Parathyroid adenoma (tissue), 2 donors: ENCODE results near the gene RNU6-1.
A peak's percentile ranks its signal among the peaks of the same experiment; 100 is the strongest.

ENCODE experiments used
- H2AFZ ChIP-seq: fragments of 300-600 bp; sonication (generic); one replicate; pipeline ENCODE4 v1.7.0; 2017; ENCODE audit warnings: antibody characterized with exemption, mild to moderate bottlenecking
- H3K27ac ChIP-seq: fragments of 300-600 bp; sonication (generic); one replicate; pipeline ENCODE4 v1.7.0; 2017
- H3K27me3 ChIP-seq: fragments of 300-600 bp; sonication (generic); one replicate; pipeline ENCODE4 v1.7.0; 2017; ENCODE audit warnings: low read length; ENCODE audit not compliant: control insufficient read depth, insufficient read depth
- H3K36me3 ChIP-seq: fragments of 300-600 bp; sonication (generic); one replicate; pipeline ENCODE4 v1.7.0; 2017; ENCODE audit warnings: low read length; ENCODE audit not compliant: control insufficient read depth, insufficient read depth
- H3K4me1 ChIP-seq: fragments of 300-600 bp; sonication (generic); one replicate; pipeline ENCODE4 v1.7.0; 2017; ENCODE audit warnings: control low read depth
- H3K4me2 ChIP-seq: fragments of 300-600 bp; sonication (generic); one replicate; pipeline ENCODE4 v1.7.0; 2017; ENCODE audit warnings: low read length
- H3K4me3 ChIP-seq: fragments of 300-600 bp; sonication (generic); one replicate; pipeline ENCODE4 v1.7.0; 2017; ENCODE audit warnings: low read depth, low read length
- H3K79me2 ChIP-seq: fragments of 300-600 bp; sonication (generic); one replicate; pipeline ENCODE4 v1.7.0; 2017; ENCODE audit warnings: control low read depth
- H3K9ac ChIP-seq: fragments of 300-600 bp; sonication (generic); one replicate; pipeline ENCODE4 v1.7.0; 2017; ENCODE audit warnings: mild to moderate bottlenecking
- H3K9me3 ChIP-seq: fragments of 300-600 bp; sonication (generic); one replicate; pipeline ENCODE4 v1.7.0; 2017; ENCODE audit warnings: low read length; ENCODE audit not compliant: control insufficient read depth
- CTCF ChIP-seq: fragments of 300-600 bp; sonication (generic); IDR thresholded peaks from one replicate; pipeline ENCODE4 v1.7.0; 2017; ENCODE audit warnings: antibody characterized with exemption, mild to moderate bottlenecking
- donor health status: primary hyperparathyroidism.

Gene RNU6-1

GRCh38 chr15:67841513-67841762, 1.6 kb upstream of the RNU6-1 start:
- H3K27ac ChIP-seq, result peak overlapping the region; percentile 95
- H3K36me3 ChIP-seq, result no peaks in the 10 kb centered on the region
- H3K9me3 ChIP-seq, result no peaks in the 10 kb centered on the region
- peaks cover 3% of the 10 kb centered on the region for H3K4me1 ChIP-seq
- no peak overlapping the region for H3K9ac ChIP-seq
- peak overlapping the region; percentile 97 for H3K4me3 ChIP-seq
- H3K79me2 ChIP-seq, result no peaks in the 10 kb centered on the region
- peak overlapping the region; percentile 89 for H3K4me2 ChIP-seq
- no peaks in the 10 kb centered on the region for H3K27me3 ChIP-seq
- no peak for TF ChIP-seq CTCF
- peak overlapping the region; percentile 95 for H2AFZ ChIP-seq

GRCh38 chr15:67840749-67841512, 1.1 kb upstream of the RNU6-1 start:
- peak overlapping the region; percentile 95 for H3K27ac ChIP-seq
- H3K9me3 ChIP-seq, result no peaks in the 10 kb centered on the region
- peak overlapping the region; percentile 97 for H3K4me3 ChIP-seq
- no peak overlapping the region for H3K9ac ChIP-seq
- peaks cover 3% of the 10 kb centered on the region for H3K4me1 ChIP-seq
- TF ChIP-seq CTCF, result no peak
- no peaks in the 10 kb centered on the region for H3K36me3 ChIP-seq
- H3K27me3 ChIP-seq, result no peaks in the 10 kb centered on the region
- peak overlapping the region; percentile 95 for H2AFZ ChIP-seq
- H3K79me2 ChIP-seq, result no peaks in the 10 kb centered on the region
- H3K4me2 ChIP-seq, result peak overlapping the region; percentile 89

- peak overlapping the region; percentile 97 for H3K4me3 ChIP-seq
- H3K4me2 ChIP-seq, result peak overlapping the region; percentile 89
- peaks cover 3% of the 10 kb centered on the region for H3K4me1 ChIP-seq
- H2AFZ ChIP-seq, result peak overlapping the region; percentile 95
- no peaks in the 10 kb centered on the region for H3K36me3 ChIP-seq
- H3K79me2 ChIP-seq, result no peaks in the 10 kb centered on the region
- no peaks in the 10 kb centered on the region for H3K9me3 ChIP-seq
- H3K27ac ChIP-seq, result peak overlapping the region; percentile 95
- H3K9ac ChIP-seq, result no peak overlapping the region
- no peak for TF ChIP-seq CTCF
- no peaks in the 10 kb centered on the region for H3K27me3 ChIP-seq
These were observed 331 bp downstream of the RNU6-1 start for GRCh38 chr15:67839499-67839928.

GRCh38 chr15:67838789-67839332, 984 bp downstream of the RNU6-1 start:
- TF ChIP-seq CTCF, result no peak
- Histone ChIP-seq H2AFZ (peak overlapping the region; percentile 95), H3K4me2 (peak overlapping the region; percentile 89), H3K9me3 (no peaks in the 10 kb centered on the region), H3K4me3 (peak overlapping the region; percentile 97), H3K27me3 (no peaks in the 10 kb centered on the region), H3K9ac (no peak overlapping the region), H3K36me3 (no peaks in the 10 kb centered on the region), H3K4me1 (peaks cover 3% of the 10 kb centered on the region), H3K79me2 (no peaks in the 10 kb centered on the region), H3K27ac (peak overlapping the region; percentile 95)

GRCh38 chr15:67836955-67837354, 2.9 kb downstream of the RNU6-1 start:
- no peak for TF ChIP-seq CTCF
- H3K9ac ChIP-seq, result no peak overlapping the region
- no peak overlapping the region for H3K27ac ChIP-seq
- H2AFZ ChIP-seq, result no peak overlapping the region
- H3K4me2 ChIP-seq, result no peak overlapping the region
- H3K36me3 ChIP-seq, result no peaks in the 10 kb centered on the region
- H3K4me3 ChIP-seq, result no peak overlapping the region
- no peaks in the 10 kb centered on the region for H3K9me3 ChIP-seq
- peaks cover 3% of the 10 kb centered on the region for H3K4me1 ChIP-seq
- no peaks in the 10 kb centered on the region for H3K79me2 ChIP-seq
- no peaks in the 10 kb centered on the region for H3K27me3 ChIP-seq
